CD8-positive, alpha-beta memory T cell (primary cell): ENCODE measurements around the gene ARFRP1. TPM values are rescaled to one million over a fixed set of nuclear protein-coding genes. Genes with fewer than 3 reads are reported as not detected.
"Not testable (repeated sequence)": the region's sequence is repeated elsewhere in the genome, so short reads cannot be mapped to it uniquely, and the experiment has no call there.

Experiments used
- CTCF ChIA-PET: fragments of 350-600 bp; sonication (Branson Sonifier 250); formaldehyde crosslinking; loops from one replicate; lab custom pipeline; 2021; ENCODE audit warnings: antibody characterized with exemption; lab: Charles Lee
- POLR2A ChIA-PET: fragments of 350-600 bp; sonication (Branson Sonifier 250); formaldehyde crosslinking; loops from one replicate; lab custom pipeline; 2021; ENCODE audit warnings: antibody characterized with exemption; lab: Charles Lee
- DNase-seq, 5 donors: peaks; one replicate each; pipeline versions ENCODE4 v3.0.0 to v3.0.0-alpha.2; 2020 to 2022; ENCODE audit warnings: mixed read lengths in 1 of 5
- H3K27ac ChIP-seq: one replicate; pipeline ENCODE4 v1.7.0; 2013; ENCODE audit warnings: low read depth, mild to moderate bottlenecking, low read length, moderate library complexity
- H3K27me3 ChIP-seq: 2 replicates; pipeline ENCODE4 v1.7.0; 2013; ENCODE audit warnings: low read length, mild to moderate bottlenecking; ENCODE audit not compliant: insufficient read depth, poor library complexity, severe bottlenecking
- H3K36me3 ChIP-seq: 2 replicates; pipeline ENCODE4 v1.7.0; 2013; ENCODE audit warnings: mild to moderate bottlenecking, low read length, moderate library complexity; ENCODE audit not compliant: insufficient read depth
- H3K4me1 ChIP-seq: 2 replicates; pipeline ENCODE4 v1.7.0; 2013; ENCODE audit warnings: mild to moderate bottlenecking, low read length, moderate library complexity; ENCODE audit not compliant: insufficient read depth
- H3K4me3 ChIP-seq: 2 replicates; pipeline ENCODE4 v1.7.0; 2013; ENCODE audit warnings: mild to moderate bottlenecking, low read length
- H3K9me3 ChIP-seq: 2 replicates; pipeline ENCODE4 v1.7.0; 2013; ENCODE audit warnings: mild to moderate bottlenecking, low read length
- H3K27ac Mint-ChIP-seq, 8 donors: one replicate each; pipeline ENCODE4 v1.8.0; 2020 to 2021; ENCODE audit warnings: mixed read lengths in 8 of 8, mild to moderate bottlenecking in 6 of 8, inconsistent platforms in 3 of 8, moderate library complexity in 3 of 8
- H3K27me3 Mint-ChIP-seq, 2 donors: one replicate each; pipeline ENCODE4 v1.8.0; 2020 to 2021; ENCODE audit warnings: mixed read lengths in 2 of 2, mild to moderate bottlenecking in 1 of 2, moderate library complexity in 1 of 2
- H3K36me3 Mint-ChIP-seq, 3 donors: one replicate each; pipeline ENCODE4 v1.8.0; 2020 to 2021; ENCODE audit warnings: mixed read lengths in 3 of 3, inconsistent platforms in 1 of 3, mild to moderate bottlenecking in 1 of 3
- H3K4me1 Mint-ChIP-seq, 3 donors: one replicate each; pipeline ENCODE4 v1.8.0; 2020 to 2021; ENCODE audit warnings: mixed read lengths in 3 of 3, inconsistent platforms in 1 of 3, mild to moderate bottlenecking in 1 of 3
- H3K4me3 Mint-ChIP-seq, 7 donors: one replicate each; pipeline ENCODE4 v1.8.0; 2020 to 2021; ENCODE audit warnings: mixed read lengths in 7 of 7, mild to moderate bottlenecking in 6 of 7, moderate library complexity in 4 of 7, inconsistent platforms in 2 of 7
- H3K9me3 Mint-ChIP-seq, 5 donors: one replicate each; pipeline ENCODE4 v1.8.0; 2020 to 2022; ENCODE audit warnings: mixed read lengths in 5 of 5, mild to moderate bottlenecking in 3 of 5, moderate library complexity in 2 of 5, inconsistent platforms in 1 of 5
- polyA plus RNA-seq: library from polyadenylated mRNA; unstranded; fragments of 300-500 nt; fragmentation: Illumina TruSeq; gene quantifications from one replicate; pipeline ENCODE4 v1.2.3, GENCODE V29; 2021
- total RNA-seq, 2 experiments: library from RNA; stranded (reverse); gene quantifications; one replicate each; pipeline ENCODE4 v1.2.3, GENCODE V29; 2021

ARFRP1 gene
- total and polyA plus RNA-seq, 3 experiments from 2014 or later: 63.7 to 73.9 (median 72.8) TPM

DNA sequence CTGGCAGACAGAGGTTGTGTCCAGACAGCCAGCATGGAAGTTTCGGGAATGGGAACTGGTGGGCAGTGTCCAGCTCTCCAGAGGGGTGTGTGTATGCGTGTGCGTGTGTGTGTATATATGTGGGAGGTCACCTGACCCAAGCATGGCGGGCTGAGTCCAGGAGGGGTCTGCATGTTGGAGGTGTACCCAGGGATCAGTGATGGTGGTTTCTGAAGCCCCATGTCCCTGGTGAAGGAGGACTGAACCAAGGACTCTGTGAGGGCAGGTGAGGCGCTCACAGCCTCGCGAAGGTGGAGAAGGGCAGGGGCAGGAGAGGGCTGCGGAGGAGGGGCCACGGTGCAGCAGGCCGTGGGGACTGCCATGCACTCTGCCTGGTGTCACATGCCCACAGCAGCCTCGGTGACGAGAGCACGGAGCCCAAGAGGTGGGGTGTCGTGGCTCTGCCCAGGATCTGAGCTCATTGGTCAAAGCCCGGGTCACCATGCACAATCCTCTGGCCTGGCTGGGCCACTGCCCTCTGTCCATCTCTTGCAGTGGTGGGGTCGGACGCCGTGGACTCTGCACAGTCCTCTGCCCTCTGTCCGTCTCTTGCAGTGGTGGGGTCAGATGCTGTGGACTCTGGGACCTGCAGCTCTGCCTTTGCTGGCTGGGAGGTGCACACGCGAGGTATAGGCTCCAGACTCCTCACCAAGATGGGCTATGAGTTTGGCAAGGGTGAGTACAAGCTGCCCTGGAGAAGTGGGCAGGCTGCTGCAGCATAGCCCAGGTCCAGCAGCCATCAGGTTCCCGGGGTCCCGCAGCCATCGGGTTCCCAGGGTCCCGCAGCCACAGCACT lies 26.6 kb upstream of the ARFRP1 start:
- H3K36me3 ChIP-seq: peaks cover 13% of the 10 kb centered on the region
- Mint-ChIP-seq H3K27ac (peak overlapping the region in 4 of 8 donors; percentile 18 to 90 (median 44)), H3K4me1 (peaks cover 11 to 35% (median 17%) of the 10 kb centered on the region in 3 donors), H3K9me3 (no peaks in the 10 kb centered on the region), H3K36me3 (peaks cover 4 to 36% (median 5%) of the 10 kb centered on the region in 3 donors), H3K27me3 (peaks cover 0 to 3% of the 10 kb centered on the region in 2 donors), H3K4me3 (peak overlapping the region in 4 of 7 donors; percentile 35 to 74 (median 62))
- no peaks in the 10 kb centered on the region for H3K9me3 ChIP-seq
- H3K4me3 ChIP-seq: no peak overlapping the region
- no peak overlapping the region for H3K27ac ChIP-seq
- H3K27me3 ChIP-seq: no peaks in the 10 kb centered on the region
- DNase-seq: no peak
- POLR2A ChIA-PET: no interaction called here
- peaks cover 57% of the 10 kb centered on the region for H3K4me1 ChIP-seq
- CTCF ChIA-PET: interaction anchor here (0.7 to 2.1 kb wide), 3 partner anchors 27 to 197 kb away, joined by 3 to 7 read pairs (median 3); partner anchors contain the start of genes ARFRP1 and ZGPAT

DNA sequence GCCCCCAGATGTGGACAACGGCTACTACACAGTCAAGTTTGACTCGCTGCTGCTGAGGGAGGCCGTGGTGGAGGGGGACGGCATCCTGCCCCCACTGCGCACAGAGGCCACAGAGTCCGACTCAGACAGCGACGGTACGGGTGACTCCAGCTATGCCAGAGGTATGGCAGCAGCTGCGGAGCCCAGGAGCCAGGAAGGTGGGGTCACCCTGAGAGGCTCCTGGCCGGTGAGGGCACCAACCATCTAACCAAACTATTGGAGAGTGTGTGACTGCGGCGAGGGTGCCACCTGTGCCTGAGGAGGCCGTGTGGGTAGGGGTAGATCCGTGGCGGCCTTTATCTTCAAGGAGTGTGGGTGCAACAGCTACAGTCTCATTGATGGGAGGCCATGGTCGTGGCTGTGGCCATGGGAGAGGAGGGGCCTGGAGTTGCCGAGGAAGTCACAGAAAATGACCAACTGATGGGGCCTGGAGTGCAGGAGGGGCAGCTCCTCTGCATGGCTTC lies 25.9 kb upstream of the ARFRP1 start:
- H3K9me3 Mint-ChIP-seq: no peaks in the 10 kb centered on the region
- Histone ChIP-seq H3K9me3 (no peaks in the 10 kb centered on the region), H3K36me3 (peaks cover 13% of the 10 kb centered on the region), H3K27ac (no peak overlapping the region), H3K4me3 (no peak overlapping the region), H3K27me3 (no peaks in the 10 kb centered on the region), H3K4me1 (peaks cover 60% of the 10 kb centered on the region)
- H3K4me1 Mint-ChIP-seq: peaks cover 11 to 37% (median 18%) of the 10 kb centered on the region in 3 donors
- peaks cover 4 to 37% (median 5%) of the 10 kb centered on the region in 3 donors for H3K36me3 Mint-ChIP-seq
- no peak for DNase-seq
- ChIA-PET CTCF (interaction anchor here (0.7 to 2.1 kb wide), 2 partner anchors 26 to 196 kb away, joined by 3 to 7 read pairs; partner anchors contain the start of genes ARFRP1 and ZGPAT), POLR2A (no interaction called here)
- H3K27me3 Mint-ChIP-seq: peaks cover 0 to 3% of the 10 kb centered on the region in 2 donors
- peak overlapping the region in 3 of 8 donors; percentile 18 to 90 (median 61) for H3K27ac Mint-ChIP-seq
- H3K4me3 Mint-ChIP-seq: peak overlapping the region in 2 of 7 donors; percentile 35 to 64

DNA sequence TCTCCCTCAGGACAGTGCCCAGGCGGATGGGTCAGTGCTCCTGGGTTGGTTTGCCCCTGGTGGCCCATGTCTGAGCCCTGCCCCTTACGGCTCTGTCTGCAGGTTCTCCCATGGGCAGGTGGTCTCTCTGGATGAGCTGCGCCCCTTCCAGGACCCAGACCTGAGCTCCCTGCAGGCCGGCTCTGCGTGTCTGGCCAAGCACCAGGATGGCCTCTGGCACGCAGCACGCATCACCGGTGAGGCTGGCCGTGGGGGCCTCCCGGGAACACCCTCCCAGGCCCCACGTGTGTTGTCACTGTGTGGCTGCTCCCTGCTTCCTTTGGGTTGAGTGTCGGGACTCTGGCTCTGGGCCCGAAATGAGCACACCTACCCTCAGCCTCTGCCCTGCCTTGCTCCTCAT lies 25.3 kb upstream of the ARFRP1 start:
- peaks cover 13% of the 10 kb centered on the region for H3K36me3 ChIP-seq
- DNase-seq: no peak
- Mint-ChIP-seq H3K4me3 (no peak overlapping the region), H3K27ac (peak overlapping the region in 1 of 8 donors; percentile 61), H3K27me3 (peaks cover 0 to 3% of the 10 kb centered on the region in 2 donors), H3K4me1 (peaks cover 11 to 39% (median 24%) of the 10 kb centered on the region in 3 donors), H3K9me3 (no peaks in the 10 kb centered on the region), H3K36me3 (peaks cover 4 to 41% (median 8%) of the 10 kb centered on the region in 3 donors)
- H3K4me3 ChIP-seq: no peak overlapping the region
- H3K27ac ChIP-seq: no peak overlapping the region
- no peaks in the 10 kb centered on the region for H3K9me3 ChIP-seq
- POLR2A ChIA-PET: no interaction called here
- H3K27me3 ChIP-seq: no peaks in the 10 kb centered on the region
- peaks cover 60% of the 10 kb centered on the region for H3K4me1 ChIP-seq
- CTCF ChIA-PET: interaction anchor here (2.1 kb wide), 1 partner anchor 26 kb away, joined by 7 read pairs; the partner anchor contains the start of genes ARFRP1 and ZGPAT

DNA sequence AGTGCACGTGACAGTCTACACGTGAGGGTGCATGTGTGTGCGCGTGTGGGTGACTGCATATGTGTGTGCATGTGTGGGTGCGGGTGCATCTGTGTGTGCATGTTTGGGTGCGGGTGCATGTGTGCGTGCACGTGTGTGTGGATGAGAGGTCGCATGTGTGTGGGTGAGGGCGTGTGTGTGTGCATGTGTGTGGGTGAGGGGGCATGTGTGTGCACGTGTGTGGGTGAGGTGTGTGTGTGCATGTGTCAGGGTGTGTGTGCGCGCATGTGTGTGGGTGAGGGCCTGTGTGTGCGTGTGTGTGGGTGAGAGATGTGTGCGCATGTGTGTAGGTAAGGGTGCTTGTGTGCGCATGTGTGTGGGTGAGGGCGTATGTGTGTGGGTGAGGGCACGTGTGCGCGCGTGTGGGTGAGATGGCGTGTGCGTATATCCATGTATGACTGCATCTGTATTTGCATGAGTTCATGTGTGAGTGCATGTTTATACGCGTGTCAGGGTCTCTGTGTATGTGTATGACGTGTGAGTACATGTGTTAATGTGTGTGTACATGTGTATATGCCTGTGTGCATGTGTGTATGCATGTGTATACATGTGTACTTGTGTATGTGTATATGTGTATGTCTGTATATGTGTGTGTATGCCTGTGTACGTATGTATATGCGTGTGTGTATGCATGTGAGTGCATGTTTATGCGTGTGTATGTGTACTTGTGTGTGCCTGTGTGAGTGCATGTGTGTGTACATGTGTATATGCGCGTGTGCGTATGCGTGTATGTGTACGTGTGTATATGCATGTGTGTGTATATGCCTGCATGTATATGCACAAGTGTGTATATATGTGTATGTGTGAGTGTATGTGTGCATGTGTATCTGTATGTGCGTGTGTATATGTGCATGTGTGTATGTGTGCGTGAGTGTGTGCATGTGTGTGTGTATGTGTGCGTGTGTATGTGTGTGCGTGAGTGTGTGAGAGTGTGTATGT lies 24.6 kb upstream of the ARFRP1 start:
- Mint-ChIP-seq H3K27ac (no peak overlapping the region), H3K4me1 (peaks cover 11 to 46% (median 30%) of the 10 kb centered on the region in 3 donors), H3K36me3 (peaks cover 4 to 44% (median 9%) of the 10 kb centered on the region in 3 donors), H3K4me3 (no peak overlapping the region), H3K9me3 (no peaks in the 10 kb centered on the region), H3K27me3 (peaks cover 0 to 3% of the 10 kb centered on the region in 2 donors)
- H3K27me3 ChIP-seq: no peaks in the 10 kb centered on the region
- H3K27ac ChIP-seq: no peak overlapping the region
- no peak overlapping the region for H3K4me3 ChIP-seq
- peaks cover 67% of the 10 kb centered on the region for H3K4me1 ChIP-seq
- peaks cover 13% of the 10 kb centered on the region for H3K36me3 ChIP-seq
- CTCF ChIA-PET: no interaction called here
- POLR2A ChIA-PET: no interaction called here
- no peak for DNase-seq
- no peaks in the 10 kb centered on the region for H3K9me3 ChIP-seq

DNA sequence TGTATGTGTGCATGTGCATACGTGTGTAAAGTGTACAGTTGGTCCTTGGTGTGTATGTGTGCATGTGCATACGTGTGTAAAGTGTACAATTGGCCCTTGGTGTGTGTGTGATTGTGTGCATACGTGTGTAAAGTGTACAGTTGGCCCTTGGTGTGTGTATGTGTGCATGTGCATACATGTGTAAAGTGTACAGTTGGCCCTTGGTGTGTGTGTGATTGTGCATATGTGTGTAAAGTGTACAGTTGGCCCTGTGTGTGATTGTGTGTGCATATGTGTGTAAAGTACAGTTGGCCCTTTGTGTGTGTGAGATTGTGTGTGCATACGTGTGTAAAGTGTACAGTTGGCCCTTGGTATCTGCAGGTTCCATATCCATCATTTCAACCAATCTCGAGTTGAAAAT lies 23.6 kb upstream of the ARFRP1 start:
- peaks cover 0 to 2% of the 10 kb centered on the region in 2 donors for H3K27me3 Mint-ChIP-seq
- Histone ChIP-seq H3K27ac (no peak overlapping the region), H3K4me3 (no peak overlapping the region), H3K36me3 (peaks cover 13% of the 10 kb centered on the region), H3K27me3 (no peaks in the 10 kb centered on the region), H3K4me1 (peaks cover 76% of the 10 kb centered on the region), H3K9me3 (no peaks in the 10 kb centered on the region)
- ChIA-PET POLR2A (no interaction called here), CTCF (no interaction called here)
- H3K4me3 Mint-ChIP-seq: no peak overlapping the region
- peaks cover 14 to 50% (median 35%) of the 10 kb centered on the region in 3 donors for H3K4me1 Mint-ChIP-seq
- no peaks in the 10 kb centered on the region for H3K9me3 Mint-ChIP-seq
- no peak for DNase-seq
- peaks cover 8 to 42% (median 13%) of the 10 kb centered on the region in 3 donors for H3K36me3 Mint-ChIP-seq
- no peak overlapping the region for H3K27ac Mint-ChIP-seq

DNA sequence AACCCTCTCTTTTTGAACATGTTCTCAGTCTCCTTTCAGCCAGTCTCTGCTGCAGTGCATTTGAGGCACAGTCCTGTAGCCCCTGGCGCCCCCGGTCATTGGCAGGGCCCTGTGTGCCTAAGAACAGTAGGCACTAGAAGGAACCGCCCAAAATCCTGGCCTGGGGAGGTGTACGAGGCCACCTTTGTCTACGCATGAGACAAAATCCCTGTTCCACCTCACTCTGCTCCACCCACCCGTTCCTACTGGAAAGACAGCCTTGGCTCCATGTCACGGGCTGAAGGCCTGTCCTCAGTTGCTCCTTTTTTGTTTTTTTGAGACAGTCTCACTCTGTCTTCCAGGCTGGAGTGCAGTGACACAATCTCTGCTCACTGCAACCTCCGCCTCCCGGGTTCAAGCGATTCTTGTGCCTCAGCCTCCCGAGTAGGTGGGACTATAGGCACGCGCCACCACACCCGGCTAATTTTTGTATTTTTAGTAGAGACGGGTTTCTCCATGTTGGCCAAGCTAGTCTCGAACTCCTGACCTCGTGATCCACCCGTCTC lies 22.5 kb upstream of the ARFRP1 start:
- H3K4me1 ChIP-seq: peaks cover 65% of the 10 kb centered on the region
- H3K9me3 ChIP-seq, H3K27ac ChIP-seq, H3K4me3 Mint-ChIP-seq, DNase-seq, H3K4me3 ChIP-seq, H3K27ac Mint-ChIP-seq, H3K27me3 ChIP-seq, H3K9me3 Mint-ChIP-seq, H3K27me3 Mint-ChIP-seq: not testable (repeated sequence)
- H3K36me3 ChIP-seq: peaks cover 13% of the 10 kb centered on the region
- ChIA-PET CTCF (interaction anchor here (0.7 to 1.4 kb wide), 3 partner anchors 11 to 59 kb away, joined by 3 to 4 read pairs (median 3); partner anchors contain the start of genes ARFRP1 and ZGPAT), POLR2A (interaction anchor here (0.7 kb wide), 1 partner anchor 19 kb away, joined by 8 read pairs; no protein-coding TSS in a partner anchor)
- H3K4me1 Mint-ChIP-seq: peaks cover 10 to 42% (median 27%) of the 10 kb centered on the region in 3 donors
- H3K36me3 Mint-ChIP-seq: peaks cover 13 to 37% (median 16%) of the 10 kb centered on the region in 3 donors
